Heart right ventricle (tissue), 16 donors: ENCODE data around the gene RPS15. TPM values are rescaled to one million over a fixed set of nuclear protein-coding genes. Genes with fewer than 3 reads are reported as not detected.

Source experiments
- ATAC-seq, 8 donors: fragments of 200-7000 bp; cut with Tn5 transposase; one replicate each; pipeline ENCODE4 v1.9.1; 2020; ENCODE audit warnings: mild to moderate bottlenecking in 8 of 8, moderate library complexity in 8 of 8, moderate number of reproducible peaks in 1 of 8
- DNase-seq, 2 donors: peaks; one replicate each; pipeline ENCODE4 v3.0.0-alpha.2; 2020
- H3K27ac ChIP-seq, 10 donors: fragments of 200-600 bp; sonication (generic) in 2 of 10; one replicate each; pipeline versions ENCODE4 v1.5.0 to v1.8.0; 2020 to 2022; ENCODE audit warnings: mild to moderate bottlenecking in 3 of 10
- H3K27me3 ChIP-seq, 7 donors: fragments of 200-600 bp; one replicate each; pipeline ENCODE4 v1.8.0; 2021 to 2022; ENCODE audit warnings: mild to moderate bottlenecking in 2 of 7
- H3K36me3 ChIP-seq, 9 donors: fragments of 200-600 bp; sonication (generic) in 1 of 9; one replicate each; pipeline versions ENCODE4 v1.5.0 to v1.8.0; 2020 to 2022; ENCODE audit warnings: mild to moderate bottlenecking in 2 of 9
- H3K4me1 ChIP-seq, 9 donors: fragments of 200-600 bp; sonication (generic) in 1 of 9; one replicate each; pipeline versions ENCODE4 v1.5.0 to v1.8.0; 2020 to 2022; ENCODE audit warnings: mild to moderate bottlenecking in 4 of 9
- H3K4me3 ChIP-seq, 10 donors: fragments of 200-600 bp; sonication (generic) in 2 of 10; one replicate each; pipeline versions ENCODE4 v1.5.0 to v1.8.0; 2020 to 2022; ENCODE audit warnings: mild to moderate bottlenecking in 7 of 10, moderate library complexity in 2 of 10
- H3K9me3 ChIP-seq, 11 donors: fragments of 200-600 bp in 10 of 11; sonication (generic) in 2 of 11; one replicate each; pipeline versions ENCODE4 v1.5.0 to v1.8.0; 2013 to 2022; ENCODE audit warnings: mild to moderate bottlenecking in 2 of 11, control low read depth in 1 of 11, moderate library complexity in 1 of 11
- CTCF ChIP-seq, 9 donors: fragments of 200-600 bp; sonication (generic) in 2 of 9; IDR thresholded peaks; one replicate each; pipeline versions ENCODE4 v1.5.0 to v1.8.0; 2021 to 2022; ENCODE audit warnings: antibody characterized with exemption in 9 of 9, mild to moderate bottlenecking in 5 of 9, moderate library complexity in 1 of 9
- WGBS, 2 donors: extraction: QIAGEN DNeasy Blood & Tissue Kit; methylation state at CpG; one replicate each; pipeline ENCODE4 v1.1.7; 2013; ENCODE audit warnings: inconsistent platforms in 1 of 2; 5-methylcytosine and 5-hydroxymethylcytosine counted together
- intact Hi-C, 10 donors: fragments of 100-400 bp; cut with DNase I; formaldehyde crosslinking; loops; one replicate each; pipeline versions ENCODE4 v1.11.1 to v1.14.2; 2022
- polyA plus RNA-seq, 2 donors: library from polyadenylated mRNA; stranded (reverse); fragments of 200-250 nt; gene quantifications; one replicate each; pipeline ENCODE4 v1.2.3, GENCODE V29; 2013
- total RNA-seq, 10 donors: library from RNA; stranded (reverse); fragmentation: NEBNext Ultra II Directional in 3 of 10; extraction: Animal tissue kit (Norgen Biotek cat#: 25700) in 3 of 10; gene quantifications; one replicate each; pipeline versions ENCODE4 v1.2.1 to v1.2.4, GENCODE V29; 2021 to 2023
- donor health status: Arrhythmogenic right ventricular cardiomyopathy.
- donor health status: ischemic (EF 13 %, LVEDD 7.1; RV severe dilation, severe dysfunction).
- donor health status: healthy with polysubstance abuse.
- donor health status: DM: no; HTN: yes; CAD: no.
- donor health status: DM: no; HTN: no; CAD: no.
- donor health status: ischemic (EF 25% LVEDD 6.9; RV normal size, moderate dysfunction).
- donor health status: ischemic (EF 25% LVEDD 5.7; RV mildly dilated, moderate dysfunction).
- donor health status: healthy.
- donor health status: DM: yes; HTN: yes; CAD: no.
- donor health status: Ischemic cardiomyopathy.
- donor health status: ischemic (EF 35%, LVEDD 5.7; RV mildly dilated, moderate dysfunction).
- donor health status: nonischemic (EF 11% LVEDD 7.7; RV severe dilation, severe dysfunction).
- donor health status: DM: yes; HTN: yes; CAD: no.
- donor health status: PGD.
- donor health status: ischemic (EF 29% LVEDD 5.4; RV normal size, mild dysfunction).
- donor health status: nonischemic (EF 23%, LVEDD 6.1; RV moderate dilation, normal function).

Gene RPS15
- total and polyA plus RNA-seq, 12 donors, result 480 to 3,724 (median 607) TPM

DNA sequence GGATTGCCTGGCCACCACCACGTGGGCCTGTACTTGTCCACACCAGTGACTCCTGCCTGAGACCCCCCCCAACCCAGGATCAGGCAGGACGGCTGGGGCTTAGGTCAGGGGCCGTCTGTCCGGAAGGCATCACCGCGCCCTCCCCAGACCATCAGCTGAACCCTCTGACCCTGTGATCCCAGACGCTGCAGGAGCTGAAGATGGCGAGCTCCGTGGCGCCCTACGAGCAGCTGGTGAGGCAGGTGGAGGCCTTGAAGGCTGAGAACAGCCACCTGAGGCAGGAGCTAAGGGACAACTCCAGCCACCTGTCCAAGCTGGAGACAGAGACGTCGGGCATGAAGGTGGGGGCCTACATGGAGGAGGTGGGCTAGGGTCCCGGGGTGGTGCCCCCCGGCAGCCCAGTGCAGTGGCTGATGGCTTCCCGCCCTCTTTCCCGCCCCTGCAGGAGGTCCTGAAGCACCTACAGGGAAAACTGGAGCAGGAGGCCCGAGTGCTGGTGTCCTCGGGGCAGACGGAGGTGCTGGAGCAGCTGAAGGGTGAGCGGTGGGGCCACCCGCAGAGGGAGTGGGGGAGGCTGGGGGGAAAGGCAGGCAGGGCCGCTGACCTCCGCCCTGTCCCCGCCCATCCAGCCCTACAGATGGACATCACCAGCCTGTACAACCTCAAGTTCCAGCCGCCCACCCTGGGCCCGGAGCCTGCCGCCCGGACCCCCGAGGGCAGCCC is 14.8 kb downstream of the RPS15 start:
- peaks cover 57 to 100% (median 94%) of the 10 kb centered on the region in 7 donors for H3K27me3 ChIP-seq
- 62% methylated on average over 28 to 30 of the region's 30 CpGs for WGBS, 2 donors
- intact Hi-C loops, result no loop called here

GRCh38 chr19:1453525-1454364 is 15.5 kb downstream of the RPS15 start:
- no peak overlapping the region for H3K27ac ChIP-seq
- H3K27me3 ChIP-seq, result peaks cover 57 to 100% (median 91%) of the 10 kb centered on the region in 7 donors
- no peak for DNase-seq
- ATAC-seq, result peak in 6 of 8 donors; percentile 7 to 43 (median 18)
- no peak for TF ChIP-seq CTCF (IDR thresholded peaks at IDR 0.05)
- no peak overlapping the region for H3K4me3 ChIP-seq
- 21 to 28% methylated on average over 33 of the region's 33 CpGs for WGBS, 2 donors
- H3K36me3 ChIP-seq, result no peaks in the 10 kb centered on the region
- intact Hi-C loops, result no loop called here
- H3K4me1 ChIP-seq, result peaks cover 7 to 42% (median 37%) of the 10 kb centered on the region in 9 donors
- no peaks in the 10 kb centered on the region for H3K9me3 ChIP-seq

More for the DNA sequence above, 14.8 kb downstream of the RPS15 start:
- Histone ChIP-seq H3K9me3 (no peaks in the 10 kb centered on the region), H3K4me3 (no peak overlapping the region), H3K36me3 (no peaks in the 10 kb centered on the region), H3K27ac (no peak overlapping the region), H3K4me1 (peaks cover 7 to 42% (median 37%) of the 10 kb centered on the region in 9 donors)
- peak in 1 of 8 donors; percentile 3 for ATAC-seq
- no peak for DNase-seq
- TF ChIP-seq CTCF (IDR thresholded peaks at IDR 0.05), result no peak

DNA sequence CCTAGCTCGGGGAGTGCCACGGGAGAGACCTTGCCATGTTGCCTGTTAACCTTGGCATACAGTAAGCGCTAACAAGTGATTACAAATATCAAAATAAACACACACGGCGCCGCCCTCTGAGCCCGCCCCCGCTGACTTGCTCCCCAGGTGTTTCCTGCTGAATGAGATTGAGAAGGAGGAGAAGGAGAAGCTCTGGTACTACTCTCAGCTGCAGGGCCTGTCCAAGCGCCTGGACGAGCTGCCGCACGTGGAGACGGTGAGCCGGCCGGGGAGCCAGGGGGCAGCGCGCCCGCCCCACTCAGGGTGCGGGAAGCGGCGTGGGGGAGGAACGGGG is 16.8 kb downstream of the RPS15 start:
- no peaks in the 10 kb centered on the region for H3K9me3 ChIP-seq
- no peak for DNase-seq
- TF ChIP-seq CTCF (IDR thresholded peaks at IDR 0.05), result no peak
- H3K27ac ChIP-seq, result no peak overlapping the region
- peaks cover 7 to 42% (median 37%) of the 10 kb centered on the region in 9 donors for H3K4me1 ChIP-seq
- peaks cover 0 to 4% (median 0%) of the 10 kb centered on the region in 9 donors for H3K36me3 ChIP-seq
- intact Hi-C loops, result no loop called here
- no peak overlapping the region for H3K4me3 ChIP-seq
- H3K27me3 ChIP-seq, result peaks cover 52 to 93% (median 79%) of the 10 kb centered on the region in 7 donors
- ATAC-seq, result peak in 1 of 8 donors; percentile 5
- WGBS, 2 donors, result 6 to 10% methylated on average over 22 of the region's 22 CpGs

GRCh38 chr19:1455336-1456120 is 17.3 kb downstream of the RPS15 start:
- no peak overlapping the region for H3K4me3 ChIP-seq
- 5% methylated on average over 42 of the region's 42 CpGs for WGBS, 2 donors
- no peak overlapping the region for H3K27ac ChIP-seq
- TF ChIP-seq CTCF (IDR thresholded peaks at IDR 0.05), result no peak
- intact Hi-C loops, result no loop called here
- peaks cover 46 to 88% (median 73%) of the 10 kb centered on the region in 7 donors for H3K27me3 ChIP-seq
- DNase-seq (no peak), ATAC-seq (peak in 7 of 8 donors; percentile 19 to 59 (median 31))
- H3K9me3 ChIP-seq, result no peaks in the 10 kb centered on the region
- peaks cover 7 to 42% (median 37%) of the 10 kb centered on the region in 9 donors for H3K4me1 ChIP-seq
- H3K36me3 ChIP-seq, result peaks cover 0 to 9% (median 0%) of the 10 kb centered on the region in 9 donors
